Neural cell (in vitro differentiated cells): ENCODE measurements around the gene PSRC1. TPM values are rescaled to one million over a fixed set of nuclear protein-coding genes. Genes with fewer than 3 reads are reported as not detected.

Experiments used
- H2AFZ ChIP-seq: fragments of 200-600, 300-800 bp; sonication (generic), shearing (Covaris generic); 2 replicates; pipeline ENCODE4 v1.6.0; 2014; ENCODE audit warnings: low read depth, mild to moderate bottlenecking, antibody characterized with exemption, low read length, moderate library complexity
- H3F3A ChIP-seq: fragments of 200-600 bp; shearing (Covaris generic); 2 replicates; pipeline ENCODE4 v1.6.1; 2016; ENCODE audit warnings: mild to moderate bottlenecking, moderate library complexity, mixed read lengths, antibody characterized with exemption, low read length; ENCODE audit not compliant: insufficient read depth, poor library complexity, severe bottlenecking
- H3K27ac ChIP-seq: fragments of 200-600, 300-800 bp; sonication (generic), shearing (Covaris generic); 2 replicates; pipeline ENCODE4 v1.5.1; 2014; ENCODE audit warnings: mild to moderate bottlenecking, low read length, moderate library complexity
- H3K27me3 ChIP-seq: fragments of 300-800, 200-600 bp; sonication (generic), shearing (Covaris generic); 2 replicates; pipeline ENCODE4 v1.6.0; 2014; ENCODE audit warnings: mild to moderate bottlenecking, low read depth, low read length, moderate library complexity; ENCODE audit not compliant: insufficient read depth
- H3K36me3 ChIP-seq: fragments of 300-800, 200-600 bp; sonication (generic), shearing (Covaris generic); 2 replicates; pipeline ENCODE4 v1.5.1; 2014; ENCODE audit warnings: mild to moderate bottlenecking, antibody characterized with exemption, low read length, moderate library complexity; ENCODE audit not compliant: insufficient read depth
- H3K4me2 ChIP-seq: fragments of 300-800, 200-600 bp; sonication (generic), shearing (Covaris generic); 2 replicates; pipeline ENCODE4 v1.6.0; 2014; ENCODE audit warnings: mild to moderate bottlenecking, low read length
- H3K4me3 ChIP-seq: fragments of 300-800, 200-600 bp; sonication (generic), shearing (Covaris generic); 2 replicates; pipeline ENCODE4 v1.5.1; 2014; ENCODE audit warnings: mild to moderate bottlenecking, low read length, moderate library complexity
- H3K79me2 ChIP-seq: fragments of 200-600 bp; shearing (Covaris generic); replicated peaks from 2 replicates; pipeline ENCODE4 v1.6.0; 2014; ENCODE audit warnings: mild to moderate bottlenecking, low read length, moderate library complexity; ENCODE audit not compliant: insufficient read depth
- H3K9ac ChIP-seq: fragments of 300-800, 200-600 bp; sonication (generic), shearing (Covaris generic); 2 replicates; pipeline ENCODE4 v1.6.1; 2016; ENCODE audit warnings: mild to moderate bottlenecking, low read length, mixed read lengths
- H3K9me2 ChIP-seq: fragments of 200-600 bp; shearing (Covaris generic); 2 replicates; pipeline ENCODE4 v1.6.1; 2016; ENCODE audit warnings: mild to moderate bottlenecking, low read length, mixed read lengths; ENCODE audit not compliant: insufficient read depth
- H3K9me3 ChIP-seq: fragments of 200-600, 300-800 bp; sonication (generic), shearing (Covaris generic); 2 replicates; pipeline ENCODE4 v1.6.1; 2016; ENCODE audit warnings: mild to moderate bottlenecking, mixed run types, low read length, moderate library complexity, mixed read lengths
- H4K20me1 ChIP-seq: fragments of 200-600 bp; shearing (Covaris generic); 2 replicates; pipeline ENCODE4 v1.6.1; 2016; ENCODE audit warnings: mild to moderate bottlenecking, mixed run types; ENCODE audit not compliant: insufficient read depth
- EP300 ChIP-seq: fragments of 450-650 bp; conservative IDR thresholded peaks from 2 replicates; pipeline ENCODE4 v1.6.1; 2014; ENCODE audit warnings: antibody characterized with exemption, mild to moderate bottlenecking, moderate library complexity; ENCODE audit not compliant: poor library complexity, severe bottlenecking
- EZH2 ChIP-seq: fragments of 200-600, 300-800 bp; shearing (Covaris generic), sonication (generic); IDR thresholded peaks from 2 replicates; pipeline ENCODE4 v1.6.1; 2014; ENCODE audit warnings: antibody characterized with exemption, low read length, borderline replicate concordance, mild to moderate bottlenecking; ENCODE audit not compliant: insufficient read depth, poor library complexity, severe bottlenecking
- MXI1 ChIP-seq: fragments of 450-650 bp; conservative IDR thresholded peaks from 2 replicates; pipeline ENCODE4 v1.6.1; 2014; ENCODE audit warnings: antibody characterized with exemption, mild to moderate bottlenecking; ENCODE audit not compliant: poor library complexity, severe bottlenecking
- POLR2AphosphoS5 ChIP-seq: IDR thresholded peaks from 2 replicates; pipeline ENCODE4 v1.6.1; 2012
- RAD21 ChIP-seq: fragments of 450-650 bp; conservative IDR thresholded peaks from 2 replicates; pipeline ENCODE4 v1.6.1; 2014; ENCODE audit warnings: antibody characterized with exemption, mild to moderate bottlenecking, moderate library complexity
- SMC3 ChIP-seq: fragments of 450-650 bp; conservative IDR thresholded peaks from 2 replicates; pipeline ENCODE4 v1.6.1; 2014; ENCODE audit warnings: antibody characterized with exemption, mild to moderate bottlenecking, moderate library complexity; ENCODE audit not compliant: poor library complexity
- TAF1 ChIP-seq: IDR thresholded peaks from 2 replicates; pipeline ENCODE4 v1.6.1; 2012; ENCODE audit warnings: low read depth
- polyA plus RNA-seq: library from polyadenylated mRNA; depleted of rRNA; stranded (reverse); fragments of >200 nt; gene quantifications from 2 replicates; pipeline ENCODE4 v1.2.3, GENCODE V29; 2014
- TF ChIP-seq, protein P1 (sequence below): IDR thresholded peaks from 2 replicates; pipeline ENCODE4 v1.6.1; 2012; ENCODE audit warnings: borderline replicate concordance
- TF ChIP-seq, protein P2 (sequence below): fragments of 450-650 bp; IDR thresholded peaks from 2 replicates; pipeline ENCODE4 v1.5.1; 2014; ENCODE audit warnings: antibody characterized with exemption, mild to moderate bottlenecking, moderate library complexity; ENCODE audit not compliant: poor library complexity, severe bottlenecking

The PSRC1 gene
- polyA plus RNA-seq, 1 donor from 2014 or later = 5.4 TPM

GRCh38 chr1:109298666-109299557, 16.0 kb upstream of the PSRC1 start:
- no peaks in the 10 kb centered on the region for H3K36me3 ChIP-seq
- no peak overlapping the region for H3K4me3 ChIP-seq
- H2AFZ ChIP-seq = no peak overlapping the region
- no peaks in the 10 kb centered on the region for H4K20me1 ChIP-seq
- no peaks in the 10 kb centered on the region for H3K9me3 ChIP-seq
- TF ChIP-seq MXI1 = no peak
- TF ChIP-seq, protein P1, sequence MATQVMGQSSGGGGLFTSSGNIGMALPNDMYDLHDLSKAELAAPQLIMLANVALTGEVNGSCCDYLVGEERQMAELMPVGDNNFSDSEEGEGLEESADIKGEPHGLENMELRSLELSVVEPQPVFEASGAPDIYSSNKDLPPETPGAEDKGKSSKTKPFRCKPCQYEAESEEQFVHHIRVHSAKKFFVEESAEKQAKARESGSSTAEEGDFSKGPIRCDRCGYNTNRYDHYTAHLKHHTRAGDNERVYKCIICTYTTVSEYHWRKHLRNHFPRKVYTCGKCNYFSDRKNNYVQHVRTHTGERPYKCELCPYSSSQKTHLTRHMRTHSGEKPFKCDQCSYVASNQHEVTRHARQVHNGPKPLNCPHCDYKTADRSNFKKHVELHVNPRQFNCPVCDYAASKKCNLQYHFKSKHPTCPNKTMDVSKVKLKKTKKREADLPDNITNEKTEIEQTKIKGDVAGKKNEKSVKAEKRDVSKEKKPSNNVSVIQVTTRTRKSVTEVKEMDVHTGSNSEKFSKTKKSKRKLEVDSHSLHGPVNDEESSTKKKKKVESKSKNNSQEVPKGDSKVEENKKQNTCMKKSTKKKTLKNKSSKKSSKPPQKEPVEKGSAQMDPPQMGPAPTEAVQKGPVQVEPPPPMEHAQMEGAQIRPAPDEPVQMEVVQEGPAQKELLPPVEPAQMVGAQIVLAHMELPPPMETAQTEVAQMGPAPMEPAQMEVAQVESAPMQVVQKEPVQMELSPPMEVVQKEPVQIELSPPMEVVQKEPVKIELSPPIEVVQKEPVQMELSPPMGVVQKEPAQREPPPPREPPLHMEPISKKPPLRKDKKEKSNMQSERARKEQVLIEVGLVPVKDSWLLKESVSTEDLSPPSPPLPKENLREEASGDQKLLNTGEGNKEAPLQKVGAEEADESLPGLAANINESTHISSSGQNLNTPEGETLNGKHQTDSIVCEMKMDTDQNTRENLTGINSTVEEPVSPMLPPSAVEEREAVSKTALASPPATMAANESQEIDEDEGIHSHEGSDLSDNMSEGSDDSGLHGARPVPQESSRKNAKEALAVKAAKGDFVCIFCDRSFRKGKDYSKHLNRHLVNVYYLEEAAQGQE = no peak
- no peak for TF ChIP-seq EZH2
- no peak for TF ChIP-seq TAF1
- TF ChIP-seq SMC3 = no peak
- no peak for TF ChIP-seq RAD21
- TF ChIP-seq EP300 = no peak
- H3K4me2 ChIP-seq = no peak overlapping the region
- no peaks in the 10 kb centered on the region for H3K79me2 ChIP-seq
- no peaks in the 10 kb centered on the region for H3F3A ChIP-seq
- H3K27ac ChIP-seq = no peak overlapping the region
- H3K9ac ChIP-seq = no peak overlapping the region
- no peaks in the 10 kb centered on the region for H3K27me3 ChIP-seq
- H3K9me2 ChIP-seq = no peaks in the 10 kb centered on the region

DNA sequence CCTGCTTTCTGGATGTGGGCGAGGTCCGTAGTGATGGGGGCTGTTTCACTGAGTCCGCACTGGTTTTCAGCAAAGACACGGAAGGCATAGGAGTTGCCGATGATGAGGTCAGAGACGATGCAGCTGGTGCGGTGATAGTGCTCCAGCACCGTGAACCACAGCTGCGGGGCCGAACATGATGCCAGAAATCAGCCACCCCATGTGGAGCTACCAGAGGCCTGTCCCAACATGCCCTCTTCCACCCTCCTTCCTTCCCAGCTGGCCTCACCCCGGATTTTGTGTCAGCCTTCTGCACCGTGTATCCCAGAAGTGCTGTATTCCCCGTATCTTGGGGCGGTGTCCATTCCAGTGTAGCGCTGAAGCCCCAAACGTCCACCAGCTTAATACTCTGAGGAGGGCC, 13.8 kb upstream of the PSRC1 start:
- H3K79me2 ChIP-seq = no peaks in the 10 kb centered on the region
- no peaks in the 10 kb centered on the region for H3K27me3 ChIP-seq
- no peaks in the 10 kb centered on the region for H3F3A ChIP-seq
- H3K4me3 ChIP-seq = no peak overlapping the region
- no peak overlapping the region for H3K9ac ChIP-seq
- H3K4me2 ChIP-seq = no peak overlapping the region
- TF ChIP-seq EP300 (no peak), SMC3 (no peak), MXI1 (no peak), EZH2 (no peak), TAF1 (no peak)
- no peaks in the 10 kb centered on the region for H3K36me3 ChIP-seq
- no peaks in the 10 kb centered on the region for H3K9me3 ChIP-seq
- no peak overlapping the region for H3K27ac ChIP-seq
- H2AFZ ChIP-seq = no peak overlapping the region
- H3K9me2 ChIP-seq = no peaks in the 10 kb centered on the region
- H4K20me1 ChIP-seq = no peaks in the 10 kb centered on the region

- Histone ChIP-seq H3K9me3 (no peaks in the 10 kb centered on the region), H3K27me3 (no peaks in the 10 kb centered on the region), H3K9ac (no peak overlapping the region), H3K36me3 (no peaks in the 10 kb centered on the region), H3K9me2 (no peaks in the 10 kb centered on the region), H4K20me1 (no peaks in the 10 kb centered on the region), H3K4me2 (no peak overlapping the region), H3F3A (no peaks in the 10 kb centered on the region), H3K79me2 (no peaks in the 10 kb centered on the region), H3K27ac (no peak overlapping the region), H2AFZ (no peak overlapping the region), H3K4me3 (no peak overlapping the region)
- TF ChIP-seq MXI1 (no peak), POLR2AphosphoS5 (no peak), EZH2 (no peak), RAD21 (no peak), EP300 (no peak), TAF1 (no peak), SMC3 (no peak)
- TF ChIP-seq, protein P2, sequence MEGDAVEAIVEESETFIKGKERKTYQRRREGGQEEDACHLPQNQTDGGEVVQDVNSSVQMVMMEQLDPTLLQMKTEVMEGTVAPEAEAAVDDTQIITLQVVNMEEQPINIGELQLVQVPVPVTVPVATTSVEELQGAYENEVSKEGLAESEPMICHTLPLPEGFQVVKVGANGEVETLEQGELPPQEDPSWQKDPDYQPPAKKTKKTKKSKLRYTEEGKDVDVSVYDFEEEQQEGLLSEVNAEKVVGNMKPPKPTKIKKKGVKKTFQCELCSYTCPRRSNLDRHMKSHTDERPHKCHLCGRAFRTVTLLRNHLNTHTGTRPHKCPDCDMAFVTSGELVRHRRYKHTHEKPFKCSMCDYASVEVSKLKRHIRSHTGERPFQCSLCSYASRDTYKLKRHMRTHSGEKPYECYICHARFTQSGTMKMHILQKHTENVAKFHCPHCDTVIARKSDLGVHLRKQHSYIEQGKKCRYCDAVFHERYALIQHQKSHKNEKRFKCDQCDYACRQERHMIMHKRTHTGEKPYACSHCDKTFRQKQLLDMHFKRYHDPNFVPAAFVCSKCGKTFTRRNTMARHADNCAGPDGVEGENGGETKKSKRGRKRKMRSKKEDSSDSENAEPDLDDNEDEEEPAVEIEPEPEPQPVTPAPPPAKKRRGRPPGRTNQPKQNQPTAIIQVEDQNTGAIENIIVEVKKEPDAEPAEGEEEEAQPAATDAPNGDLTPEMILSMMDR = no peak
- TF ChIP-seq, protein P1 = no peak
Observed at GRCh38 chr1:109295712-109296415, 12.9 kb upstream of the PSRC1 start.
